Body of pancreas (tissue), 4 donors: ENCODE measurements around the gene PFDN1.

ENCODE experiments used
- CTCF ChIP-seq, 7 experiments: fragments of 450-650 bp in 4 of 7; fragments of 200-600 bp in 3 of 7; sonication (generic) in 3 of 7; IDR thresholded peaks; one replicate each; pipeline ENCODE4 v1.5.1; 2016 to 2019; ENCODE audit warnings: antibody characterized with exemption in 7 of 7
- POLR2A ChIP-seq, 3 donors: fragments of 450-650 bp; IDR thresholded peaks; one replicate each; pipeline ENCODE4 v1.6.1; 2016; ENCODE audit warnings: antibody characterized with exemption in 3 of 3, mild to moderate bottlenecking in 2 of 3

GRCh38 chr5:140286424-140286823, 16.5 kb downstream of the PFDN1 start:
- TF ChIP-seq CTCF (IDR thresholded peaks at IDR 0.05), result no peak
- no peak for TF ChIP-seq POLR2A (IDR thresholded peaks at IDR 0.05)
